HG03135 (cell line): ENCODE measurements around the gene ZNF492.
"Not testable (repeated sequence)": the region's sequence is repeated elsewhere in the genome, so short reads cannot be mapped to it uniquely, and the experiment has no call there.

ENCODE experiments used
- ATAC-seq: cut with Tn5 transposase; IDR thresholded peaks from one replicate; pipeline ENCODE4 v1.9.1; 2021; ENCODE audit warnings: mild to moderate bottlenecking, moderate library complexity; ENCODE audit not compliant: unreplicated experiment

ZNF492 gene

DNA sequence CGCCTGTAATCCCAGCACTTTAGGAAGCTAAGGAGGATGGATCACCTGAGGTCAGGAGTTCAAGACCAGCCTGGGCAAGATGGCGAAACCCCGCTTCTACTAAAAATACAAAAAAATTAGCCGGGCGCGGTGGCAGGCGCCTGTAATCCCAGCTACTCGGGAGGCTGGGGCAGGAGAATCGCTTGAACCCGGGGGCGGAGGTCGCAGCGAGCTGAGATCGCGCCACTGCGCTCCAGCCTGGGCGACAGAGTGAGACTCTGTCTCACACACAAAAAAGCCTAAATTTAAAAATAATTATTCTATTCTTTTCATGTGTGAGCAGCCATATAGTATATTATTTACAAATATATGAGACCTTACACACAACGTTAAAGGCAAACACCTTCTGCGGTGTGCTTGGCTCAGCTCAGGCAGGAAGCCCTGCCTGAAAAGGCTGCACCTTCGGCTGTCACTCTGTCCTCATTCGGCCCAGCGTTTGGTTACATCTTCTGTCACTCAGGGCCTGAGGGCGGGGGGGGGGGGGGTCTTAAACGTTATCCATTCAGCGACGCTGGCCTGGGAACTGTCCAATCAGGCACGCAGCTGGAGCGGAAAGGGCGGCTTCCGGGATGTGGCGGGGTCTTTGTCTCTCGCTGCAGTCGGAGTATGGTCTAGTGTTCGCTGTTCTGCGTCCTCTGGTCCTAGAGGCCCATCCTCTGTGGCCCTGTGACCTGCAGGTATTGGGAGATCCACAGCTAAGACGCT lies at the start of gene ZNF492:
Gene ZNF492, plus strand, starts transcription at position 619 of the 744 bp plus-strand sequence. CDS start 19,076 bp downstream, outside the sequence.
- ATAC-seq = not testable (repeated sequence)

DNA sequence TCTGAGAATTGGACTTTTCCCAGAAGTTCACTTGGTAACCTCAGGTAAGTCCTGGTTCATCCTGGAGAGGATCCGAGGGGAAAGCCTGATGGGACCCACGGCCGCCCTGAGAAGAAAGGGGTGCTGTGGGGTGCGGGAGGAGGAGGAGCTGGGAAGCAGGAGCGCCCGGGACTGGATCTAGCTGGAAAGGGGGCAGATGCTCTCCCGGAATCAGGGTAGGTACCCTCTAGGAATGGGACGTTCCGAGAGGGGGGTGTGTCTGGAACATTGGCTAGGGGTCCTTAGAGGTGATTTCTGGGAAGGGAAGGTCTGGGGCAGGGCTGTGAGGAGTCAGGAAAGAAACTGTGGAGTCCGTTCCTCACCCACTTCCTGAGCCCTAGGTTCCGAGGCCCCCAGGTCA lies 38.7 kb upstream of the ZNF492 start:
- no peak for ATAC-seq

DNA sequence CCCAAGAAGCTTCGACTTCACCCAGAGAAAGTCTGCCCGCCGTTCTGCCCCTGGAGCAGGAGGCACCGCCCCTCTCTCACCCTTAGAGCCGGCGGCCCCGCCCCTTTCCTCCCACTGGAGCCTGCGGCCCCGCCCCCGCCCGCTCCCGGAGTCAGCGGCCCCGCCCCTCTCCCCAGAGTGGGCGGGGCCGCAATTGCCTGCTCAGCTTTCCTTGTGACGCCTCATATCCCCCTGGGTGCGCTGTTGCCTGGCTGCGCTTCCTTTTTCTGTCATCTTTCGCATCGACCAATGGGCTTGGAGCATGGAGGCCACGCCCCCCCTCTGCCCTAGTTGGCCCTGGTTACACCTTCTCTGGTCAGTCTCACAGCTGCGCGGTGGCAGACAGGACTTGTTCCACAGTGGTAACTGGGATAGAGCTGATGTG lies 38.2 kb upstream of the ZNF492 start:
- no peak for ATAC-seq

DNA sequence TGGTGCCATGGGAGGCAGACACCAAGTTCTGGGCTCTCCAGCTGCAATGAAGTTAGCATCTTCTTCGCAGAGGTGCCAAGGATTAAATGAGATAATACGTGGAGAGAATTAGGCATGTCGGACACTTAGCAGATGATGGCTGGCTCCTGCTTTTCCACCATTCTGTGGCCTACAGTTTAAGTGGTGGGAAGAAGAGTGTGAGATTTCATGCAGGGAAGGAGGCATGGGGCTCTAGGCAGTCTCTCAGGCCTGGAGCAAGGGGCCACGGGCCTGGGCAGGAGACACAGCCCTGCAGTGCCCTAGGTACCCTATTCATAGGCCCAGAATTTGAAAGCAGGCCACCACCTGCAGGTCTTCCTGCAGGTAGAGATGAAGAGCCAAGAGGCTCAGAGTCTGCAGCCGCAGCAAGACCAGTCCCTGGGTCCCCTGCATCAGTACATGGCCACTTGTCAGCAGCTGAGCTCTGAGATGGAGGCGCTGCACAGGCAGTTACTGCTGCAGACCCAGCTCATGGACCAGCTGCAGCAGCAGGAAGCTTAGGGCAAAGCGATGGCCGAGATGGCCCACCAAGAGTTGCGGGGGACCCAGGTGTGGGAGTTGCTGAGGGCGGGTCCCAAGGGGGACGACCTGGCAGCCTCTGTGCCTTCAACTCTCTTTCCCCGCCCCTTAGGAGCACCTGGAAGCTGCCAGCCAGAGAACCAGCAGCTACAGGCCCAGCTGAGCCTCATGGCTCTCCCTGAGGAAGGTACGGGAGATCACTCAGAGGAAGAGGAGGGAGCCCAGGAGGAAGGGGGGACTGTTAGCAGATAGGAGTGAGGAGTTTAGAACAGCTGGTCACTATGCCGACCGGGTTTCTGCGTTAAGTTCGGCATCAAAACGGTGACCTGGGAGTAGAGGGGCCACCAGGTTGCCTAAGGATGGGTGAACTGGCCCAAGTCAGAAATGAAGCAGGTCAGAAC lies 33.2 kb upstream of the ZNF492 start:
- no peak for ATAC-seq

DNA sequence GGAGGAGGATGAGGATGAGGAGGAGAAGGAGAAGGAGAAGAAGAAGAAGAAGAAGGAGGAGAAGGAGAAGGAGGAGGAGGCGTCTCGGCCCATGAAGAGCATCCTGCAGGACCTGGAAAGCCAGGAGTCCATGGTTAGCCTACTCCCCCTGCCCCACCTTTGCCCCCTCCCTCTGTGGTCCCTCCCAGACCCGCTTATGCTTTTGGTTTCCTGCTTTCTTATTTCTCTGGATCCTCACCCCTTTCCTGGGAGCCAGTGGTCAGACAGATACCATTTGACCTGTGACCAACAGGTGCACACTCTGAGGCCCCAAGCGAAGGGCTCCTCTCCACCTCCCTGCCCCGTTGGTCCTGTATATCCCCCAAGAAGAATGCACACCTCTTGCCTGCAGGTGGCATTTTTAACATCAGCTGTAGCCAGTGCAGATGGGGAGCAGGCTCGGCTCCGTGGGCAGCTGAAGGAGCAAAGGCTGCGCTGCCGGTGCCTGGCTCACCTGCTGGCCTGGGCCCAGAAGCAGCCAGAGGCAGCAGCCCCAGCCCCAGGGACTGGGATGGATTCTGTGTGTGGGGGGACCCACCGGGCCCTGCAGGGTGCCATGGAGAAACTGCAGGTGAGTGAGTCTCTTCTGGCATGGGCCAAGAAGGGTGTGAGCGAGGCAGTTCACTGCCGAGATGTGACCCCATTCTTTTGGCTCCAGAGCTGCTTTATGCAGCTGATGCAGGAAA lies 32.1 kb upstream of the ZNF492 start:
- ATAC-seq = no peak

GRCh38 chr19:22602631-22603272 lies 31.4 kb upstream of the ZNF492 start:
- no peak for ATAC-seq

DNA sequence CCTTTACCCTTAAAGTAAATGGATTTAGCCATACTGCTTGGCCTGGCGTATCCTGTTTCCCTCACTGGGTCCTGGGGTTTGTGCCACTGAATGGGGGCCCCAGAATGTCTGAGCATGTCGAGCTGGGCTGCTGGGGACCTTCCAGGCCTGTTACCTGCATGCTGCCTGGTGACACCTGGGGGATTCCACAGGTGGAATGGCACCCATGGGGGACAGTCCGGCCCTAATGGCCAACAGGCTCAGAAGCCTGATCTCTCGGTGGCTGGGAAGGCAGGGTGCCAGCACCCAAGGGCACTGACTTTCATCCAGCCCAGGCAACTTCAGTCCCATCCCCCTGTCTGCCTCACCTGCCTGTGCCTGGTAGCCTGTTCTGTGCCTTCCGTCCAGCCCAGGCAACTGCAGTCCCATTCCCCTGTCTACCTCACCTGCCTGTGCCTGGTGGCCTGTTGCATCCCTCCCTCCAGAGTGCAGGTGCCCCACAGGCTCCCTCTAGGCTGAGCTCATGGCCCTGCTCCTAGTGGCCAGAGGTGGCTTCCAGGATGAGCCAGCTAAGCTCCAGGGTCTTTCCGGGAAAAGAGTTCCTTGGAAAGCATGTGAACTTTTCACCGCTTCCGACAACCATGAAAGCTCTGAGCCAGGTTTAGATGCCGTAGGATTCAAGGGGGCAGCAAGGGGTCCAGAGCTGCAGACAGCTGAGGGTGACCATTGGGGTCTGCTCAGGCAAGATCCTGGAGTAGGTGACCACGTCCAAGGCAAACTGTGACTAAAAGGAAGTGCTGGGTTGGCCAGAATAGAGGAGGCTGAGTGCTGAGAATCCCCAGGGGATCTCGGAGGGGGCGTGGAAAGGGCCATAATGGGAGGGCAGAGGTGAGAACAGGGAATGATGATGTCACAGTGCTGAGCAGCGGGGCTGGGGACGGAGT lies 30.3 kb upstream of the ZNF492 start:
- no peak for ATAC-seq

GRCh38 chr19:22604571-22605274 lies 29.4 kb upstream of the ZNF492 start:
- ATAC-seq = no peak

GRCh38 chr19:22605275-22606211 lies 28.6 kb upstream of the ZNF492 start:
- ATAC-seq = no peak

DNA sequence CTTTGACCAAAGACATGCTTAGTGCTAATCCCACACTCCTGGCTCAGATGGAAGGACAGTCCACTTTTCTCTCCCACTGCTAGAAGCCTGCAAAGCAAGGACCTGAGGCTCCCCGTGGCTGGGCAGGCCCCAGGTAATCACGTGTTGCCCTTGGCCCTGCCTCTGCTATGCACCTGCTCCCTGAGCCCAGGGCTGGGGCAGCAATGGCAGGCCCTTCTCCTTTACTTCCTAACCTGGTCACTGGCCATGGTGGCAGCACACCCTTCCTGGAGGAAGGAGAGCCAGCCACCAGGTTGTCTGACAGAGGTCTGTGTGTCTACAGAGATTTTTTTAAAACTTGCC lies 27.9 kb upstream of the ZNF492 start:
- no peak for ATAC-seq

DNA sequence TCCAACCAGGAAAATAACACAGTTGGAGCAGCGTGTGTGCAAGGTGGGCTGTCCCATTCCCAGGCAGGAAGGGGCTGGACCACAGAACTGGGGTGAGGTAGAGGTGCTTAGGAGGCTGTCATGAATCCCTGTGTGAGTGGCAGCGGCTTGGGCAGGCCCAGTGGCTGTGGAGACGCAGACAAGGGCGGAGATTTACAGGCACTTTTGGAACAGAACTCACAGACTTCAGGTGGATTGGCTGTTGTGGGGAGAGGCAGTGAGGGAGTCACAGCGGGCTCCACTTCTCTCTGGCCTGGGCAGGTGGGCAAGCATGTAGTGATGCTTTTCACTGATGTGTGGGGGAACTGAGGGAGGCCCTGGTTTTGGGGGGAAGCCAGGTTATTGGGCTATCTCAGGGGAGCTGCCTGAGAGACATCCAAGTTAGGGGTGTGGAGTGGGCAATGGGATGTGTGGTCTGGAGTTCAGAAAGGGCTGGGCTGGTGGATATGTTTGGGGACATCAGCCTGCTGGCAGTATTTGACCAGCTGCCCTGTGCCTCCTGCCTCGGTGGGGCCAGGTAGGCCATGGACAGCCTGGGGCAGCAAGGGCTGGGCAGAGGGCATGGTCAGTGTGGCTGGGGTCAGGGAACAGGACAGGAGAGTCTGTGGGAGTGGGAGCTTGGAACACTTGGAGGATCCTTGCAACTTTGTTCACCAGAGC lies 27.0 kb upstream of the ZNF492 start:
- no peak for ATAC-seq

GRCh38 chr19:22607653-22608430 lies 26.3 kb upstream of the ZNF492 start:
- no peak for ATAC-seq

DNA sequence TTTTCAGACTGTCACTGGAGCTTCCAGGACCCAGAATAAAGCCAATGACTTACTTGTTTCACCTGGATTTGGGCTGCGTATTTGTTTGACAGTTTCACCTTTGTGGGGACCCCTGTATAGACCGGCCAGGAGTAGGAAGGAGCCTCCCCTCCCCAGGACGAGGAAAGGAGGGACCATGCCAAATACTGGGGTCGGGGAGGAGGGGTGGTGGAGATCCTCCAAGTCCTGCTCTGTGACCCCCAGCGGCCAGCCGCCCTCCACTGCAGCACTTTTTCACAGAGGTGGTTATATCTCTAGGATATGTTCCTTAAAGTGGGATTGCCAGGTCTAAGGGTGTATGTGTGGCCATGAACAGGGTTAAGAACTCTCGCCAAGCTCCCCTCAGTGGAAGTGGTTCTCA lies 25.7 kb upstream of the ZNF492 start:
- no peak for ATAC-seq

DNA sequence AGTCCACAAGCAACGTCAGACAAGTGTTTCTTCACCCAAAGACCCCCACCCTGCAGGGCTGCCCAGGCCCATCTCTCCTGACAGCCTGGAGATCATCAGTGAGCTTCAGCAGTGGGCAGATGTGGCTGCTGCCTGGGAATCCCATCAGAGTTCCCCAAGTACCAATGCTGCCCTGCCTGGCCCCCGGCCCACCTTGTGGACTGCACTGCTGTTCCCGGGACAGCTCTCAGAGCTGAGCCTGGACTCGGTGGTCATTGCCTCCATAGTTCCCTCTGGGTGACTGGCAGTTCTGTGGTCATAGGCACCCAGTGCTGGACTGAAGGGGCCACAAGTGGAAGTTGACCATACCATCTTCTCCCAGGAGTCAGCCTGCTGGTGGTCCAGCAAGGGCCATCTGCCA lies 24.5 kb upstream of the ZNF492 start:
- ATAC-seq = no peak

DNA sequence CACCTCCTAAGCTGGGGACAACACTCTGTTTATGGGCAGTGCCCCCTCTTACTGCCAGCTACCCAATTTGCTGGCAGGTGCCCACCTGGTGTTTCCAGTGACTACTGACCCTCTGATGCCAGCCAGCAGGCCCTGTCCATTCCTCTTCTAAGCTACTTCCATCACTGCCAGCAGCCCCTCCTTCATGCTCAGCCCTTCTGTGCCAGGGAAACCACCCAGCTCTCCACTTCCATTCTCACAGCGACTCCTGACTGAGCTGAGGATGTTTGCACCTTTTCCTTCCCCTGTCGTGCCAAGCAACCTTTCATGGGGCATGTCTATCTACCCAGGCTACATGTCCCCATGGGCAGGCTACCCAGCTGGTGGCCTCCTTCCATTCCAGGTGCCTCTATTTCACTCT lies 24.0 kb upstream of the ZNF492 start:
- ATAC-seq = no peak

DNA sequence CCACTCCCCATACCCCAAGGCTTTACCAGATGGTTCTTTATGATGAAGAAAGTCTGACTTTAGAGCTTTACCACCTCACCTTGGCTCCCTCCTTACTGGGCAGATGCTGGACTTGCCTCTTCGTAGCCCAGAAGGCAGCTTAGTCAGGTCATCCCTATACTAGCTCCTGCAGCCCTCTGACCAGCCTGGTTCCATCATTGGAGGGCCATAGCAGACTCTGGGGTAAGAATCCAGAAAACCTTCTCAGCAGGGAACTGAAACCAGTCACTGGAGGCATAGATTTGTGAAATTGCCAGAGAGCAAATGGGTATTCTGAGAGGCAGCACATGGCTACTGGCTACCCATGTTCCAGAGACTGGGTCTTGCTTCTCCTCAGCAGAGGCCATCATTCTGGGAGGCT lies 21.8 kb upstream of the ZNF492 start:
- no peak for ATAC-seq

GRCh38 chr19:22616659-22617058 lies 17.5 kb upstream of the ZNF492 start:
- ATAC-seq = no peak
